A549 treated with Hydrocortisone at 1 μM for 4 hours (cell line): ENCODE results near the gene DDX46. TPM values are rescaled to one million over a fixed set of nuclear protein-coding genes. Genes with fewer than 3 reads are reported as not detected.

Experiments
- total RNA-seq: library from RNA; stranded (reverse); fragments of 200-300 nt; extraction: Qiagen RNA extraction; gene quantifications from 5 replicates; pipeline ENCODE4 v1.2.3, GENCODE V29; 2022

The DDX46 gene
- total RNA-seq: 51.3 to 86.5 TPM (median 60.0 TPM) in 5 replicates

GRCh38 chr5:134758504-134759341, at the start of gene DDX46:
Gene DDX46, plus strand, starts transcription at chr5:134758779. Its CDS starts 160 bp downstream, at chr5:134758939.

GRCh38 chr5:134738133-134738962, 20.2 kb upstream of the DDX46 start, which contains the start of gene CAMLG:
Gene CAMLG, plus strand, starts transcription at chr5:134738548. Its CDS starts 73 bp downstream, at chr5:134738621.

GRCh38 chr5:134845852-134846640, 87.5 kb downstream of the DDX46 start, which contains the start of gene C5orf24:
Gene C5orf24, plus strand, starts transcription at chr5:134845968. Its CDS starts 8,933 bp downstream, at chr5:134854901.

GRCh38 chr5:134873987-134874830, 115.6 kb downstream of the DDX46 start, which contains the start of gene TXNDC15:
Gene TXNDC15, plus strand, starts transcription at chr5:134874371. Its CDS starts 57 bp downstream, at chr5:134874428.

Other genes with a start within 250 kb of the DDX46 start
- 33.0 to 36.8 TPM (median 34.9 TPM) in 5 replicates for gene JADE2, start 233.1 kb upstream of the DDX46 start, total RNA-seq
- gene SAR1B, start 126.0 kb upstream of the DDX46 start, total RNA-seq: 44.1 to 64.2 TPM (median 47.4 TPM) in 5 replicates
- 10.2 to 16.5 TPM (median 14.3 TPM) in 5 replicates for gene SEC24A, start 110.0 kb upstream of the DDX46 start, total RNA-seq
- gene CAMLG, start 20.2 kb upstream of the DDX46 start, total RNA-seq: 24.0 to 27.9 TPM (median 27.1 TPM) in 5 replicates
- 17.3 to 23.8 TPM (median 22.6 TPM) in 5 replicates for gene C5orf24, start 87.2 kb downstream of the DDX46 start, total RNA-seq
- 46.4 to 64.4 TPM (median 50.1 TPM) in 5 replicates for gene TXNDC15, start 115.6 kb downstream of the DDX46 start, total RNA-seq
- 10.2 to 11.9 TPM (median 11.5 TPM) in 5 replicates for gene PCBD2, start 146.4 kb downstream of the DDX46 start, total RNA-seq
- gene CATSPER3, start 209.1 kb downstream of the DDX46 start, total RNA-seq: 0.22 to 0.56 TPM (median 0.34 TPM) in 5 replicates